Endometrial microvascular endothelial cells (primary cell): ENCODE data around the gene TMEM220. TPM values are rescaled to one million over a fixed set of nuclear protein-coding genes. Genes with fewer than 3 reads are reported as not detected.
"Not testable (repeated sequence)": the region's sequence is repeated elsewhere in the genome, so short reads cannot be mapped to it uniquely, and the experiment has no call there.

Source experiments
- in situ Hi-C: cut with HindIII; loops from 2 replicates; pipeline ENCODE4 v1.10.0; 2017; ENCODE audit warnings: low sequenced_read_pairs, low pct_unique_long_range_greater_than_20kb; ENCODE audit errors: inconsistent ontology term
- total RNA-seq: library from RNA; depleted of rRNA; stranded (reverse); fragments of >200 nt; gene quantifications from one replicate; pipeline ENCODE4 v1.2.3, GENCODE V29; 2015; ENCODE audit errors: inconsistent ontology term

The TMEM220 gene
- total RNA-seq, 1 donor from 2014 or later: 4.4 TPM

- in situ Hi-C loops: not testable (repeated sequence)
These were observed 33.9 kb downstream of the TMEM220 start for GRCh38 chr17:10695875-10696407.

- in situ Hi-C loops: no loop called here
These were observed 42.3 kb downstream of the TMEM220 start for GRCh38 chr17:10687499-10687898.

DNA sequence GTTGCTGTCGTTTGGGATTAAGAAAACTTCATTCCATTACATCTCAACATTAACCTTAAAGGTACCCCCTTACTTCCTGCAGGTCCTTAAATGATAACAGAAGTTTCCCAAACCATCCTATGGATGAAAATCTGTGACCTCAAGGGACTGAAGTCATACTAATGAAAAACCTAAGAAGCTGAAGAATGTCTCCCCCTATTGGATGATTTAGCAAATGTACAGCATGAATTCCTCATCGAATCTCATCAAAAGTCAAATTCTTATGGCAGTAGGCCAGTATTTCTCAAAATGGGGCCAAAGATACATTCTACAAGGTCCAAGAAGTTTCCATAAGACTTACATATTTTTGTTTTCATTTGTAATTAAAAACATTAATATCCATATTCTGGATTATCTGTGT, 46.0 kb downstream of the TMEM220 start:
- in situ Hi-C loops: no loop called here

DNA sequence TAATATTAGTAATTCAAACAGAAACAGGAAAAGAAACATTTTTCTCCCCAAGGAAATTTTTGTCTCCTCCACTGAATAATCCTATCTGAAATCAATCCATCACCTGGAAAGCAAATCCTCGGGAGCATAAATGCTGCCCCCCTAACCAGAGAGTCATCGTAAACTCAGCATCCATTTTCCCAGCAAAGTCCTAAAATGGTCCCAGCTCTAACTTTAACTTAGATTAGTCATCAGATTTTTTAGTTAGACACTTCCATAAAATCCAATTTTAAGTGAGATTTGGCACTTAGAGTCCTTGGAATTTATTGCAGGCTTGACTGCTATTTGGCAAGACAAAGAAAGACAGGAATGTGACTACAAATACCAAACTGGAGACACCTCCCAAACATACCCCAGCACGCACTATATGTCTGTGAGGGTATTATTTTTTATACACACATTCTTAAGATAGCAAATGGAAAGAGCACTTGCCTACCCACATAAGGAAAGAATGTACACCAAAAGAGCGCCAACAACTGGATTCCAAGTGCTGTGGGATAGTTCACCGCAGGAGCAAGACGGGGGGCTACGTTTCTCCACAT, 47.9 kb downstream of the TMEM220 start:
- in situ Hi-C loops: no loop called here

GRCh38 chr17:10674704-10675103, 55.1 kb downstream of the TMEM220 start:
- in situ Hi-C loops: no loop called here

DNA sequence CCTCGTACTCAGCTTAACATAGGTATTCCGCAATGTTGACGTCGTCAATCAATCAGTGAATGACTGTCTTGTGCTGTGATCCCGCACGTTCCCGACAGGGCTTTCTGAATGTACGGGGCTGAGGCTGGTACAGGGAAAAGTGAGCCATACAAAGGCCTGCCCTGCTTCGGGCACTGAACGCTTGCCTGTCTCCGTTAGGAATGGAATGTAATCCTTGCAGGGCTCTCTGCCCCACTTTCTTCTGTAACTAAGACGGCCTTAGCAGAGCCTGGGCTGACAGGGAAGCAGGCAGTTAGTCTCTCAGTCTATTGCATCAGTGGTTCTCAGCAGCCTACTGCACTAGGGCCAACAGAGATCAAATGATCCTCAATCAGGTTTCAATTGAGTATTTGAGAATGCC, 56.5 kb downstream of the TMEM220 start:
- in situ Hi-C loops: no loop called here

- in situ Hi-C loops: no loop called here
These were observed 61.0 kb downstream of the TMEM220 start for GRCh38 chr17:10668775-10669174.

- in situ Hi-C loops: no loop called here
These were observed 62.9 kb downstream of the TMEM220 start for GRCh38 chr17:10666906-10667305.

- in situ Hi-C loops: no loop called here
These were observed 65.3 kb downstream of the TMEM220 start for GRCh38 chr17:10664571-10664970.

Other genes with a start within 250 kb of the TMEM220 start
- not detected for gene MYH1, start 211.5 kb downstream of the TMEM220 start, total RNA-seq
- gene MYH2, start 180.4 kb downstream of the TMEM220 start, total RNA-seq: under 0.01 TPM
- 0.09 TPM for gene MYH3, start 72.7 kb downstream of the TMEM220 start, total RNA-seq
- 32.8 TPM for gene SCO1, start 32.5 kb downstream of the TMEM220 start, total RNA-seq
- gene ADPRM, start 32.4 kb downstream of the TMEM220 start, total RNA-seq: 13.3 TPM
- not detected for gene TMEM238L, start 74.1 kb upstream of the TMEM220 start, total RNA-seq
- not detected for gene PIRT, start 108.1 kb upstream of the TMEM220 start, total RNA-seq